HepG2 (cell line): ENCODE measurements around the gene PPP1R9A. TPM values are rescaled to one million over a fixed set of nuclear protein-coding genes. Genes with fewer than 3 reads are reported as not detected.

ENCODE experiments used
- AKNA ChIP-seq: sonication (generic); formaldehyde crosslinking; IDR thresholded peaks from 2 replicates; pipeline ENCODE4 v1.4.0; 2020; ENCODE audit warnings: missing genetic modification reagents, borderline replicate concordance
- HOXA7 ChIP-seq: sonication (generic); formaldehyde crosslinking; IDR thresholded peaks from 2 replicates; pipeline ENCODE4 v1.8.1; 2022; ENCODE audit warnings: mild to moderate bottlenecking, missing genetic modification reagents, moderate library complexity
- KDM3A ChIP-seq: IDR thresholded peaks from 2 replicates; pipeline ENCODE4 v1.6.1; 2018; ENCODE audit warnings: low read depth, missing compliant biosample characterization
- KLF16 ChIP-seq, 2 experiments: sonication (generic) in 1 of 2; formaldehyde crosslinking in 1 of 2; IDR thresholded peaks; 2 replicates each; pipeline versions ENCODE4 v1.6.1 to v1.8.0; 2016 to 2023; ENCODE audit warnings: missing genetic modification reagents in 2 of 2, missing compliant biosample characterization in 1 of 2
- MTA3 ChIP-seq: sonication (generic); formaldehyde crosslinking; IDR thresholded peaks from 2 replicates; pipeline ENCODE4 v1.4.0; 2020; ENCODE audit warnings: missing genetic modification reagents
- NRL ChIP-seq: sonication (generic); formaldehyde crosslinking; IDR thresholded peaks from 2 replicates; pipeline ENCODE4 v1.5.0; 2020; ENCODE audit warnings: missing genetic modification reagents, mild to moderate bottlenecking, moderate library complexity, borderline replicate concordance
- PHF5A ChIP-seq: IDR thresholded peaks from one replicate; pipeline ENCODE4 v1.6.1; 2018; ENCODE audit warnings: low read depth, missing genetic modification reagents; ENCODE audit not compliant: unreplicated experiment
- TAF15 ChIP-seq: fragments of 200-400 bp; formaldehyde crosslinking; IDR thresholded peaks from one replicate; pipeline ENCODE4 v1.6.1; 2018; ENCODE audit warnings: mild to moderate bottlenecking, low read depth, low read length; ENCODE audit not compliant: poor library complexity, severe bottlenecking
- TCF7 ChIP-seq: sonication (generic); IDR thresholded peaks from 2 replicates; pipeline ENCODE4 v1.6.1; 2016; ENCODE audit warnings: antibody characterized with exemption, low read depth
- TFDP2 ChIP-seq: sonication (generic); formaldehyde crosslinking; IDR thresholded peaks from 2 replicates; pipeline ENCODE4 v1.4.0; 2020; ENCODE audit warnings: missing genetic modification reagents
- U2AF2 ChIP-seq: fragments of 200-400 bp; formaldehyde crosslinking; IDR thresholded peaks from 2 replicates; pipeline ENCODE4 v1.6.1; 2017; ENCODE audit warnings: low read depth, mild to moderate bottlenecking, low read length
- YEATS2 ChIP-seq: sonication (generic); formaldehyde crosslinking; IDR thresholded peaks from 2 replicates; pipeline ENCODE4 v1.4.0; 2020; ENCODE audit warnings: missing genetic modification reagents, borderline replicate concordance
- ZFP82 ChIP-seq: sonication (generic); formaldehyde crosslinking; IDR thresholded peaks from 2 replicates; pipeline ENCODE4 v1.5.1; 2020; ENCODE audit warnings: mild to moderate bottlenecking, missing genetic modification reagents, borderline replicate concordance
- ZNF33A ChIP-seq: sonication (generic); formaldehyde crosslinking; IDR thresholded peaks from 2 replicates; pipeline ENCODE4 v1.5.1; 2020; ENCODE audit warnings: missing genetic modification reagents, mild to moderate bottlenecking, moderate library complexity, borderline replicate concordance
- ZNF563 ChIP-seq: sonication (generic); formaldehyde crosslinking; IDR thresholded peaks from 2 replicates; pipeline ENCODE4 v1.8.0; 2022; ENCODE audit warnings: mild to moderate bottlenecking, moderate library complexity, missing genetic modification reagents
- ZNF574 ChIP-seq: sonication (generic); formaldehyde crosslinking; IDR thresholded peaks from 2 replicates; pipeline ENCODE4 v1.4.0; 2020; ENCODE audit warnings: missing genetic modification reagents
- ZNF614 ChIP-seq: IDR thresholded peaks from 2 replicates; pipeline ENCODE4 v1.6.1; 2018; ENCODE audit warnings: missing biosample characterization, missing genetic modification reagents, inconsistent platforms, borderline replicate concordance
- ZNF639 ChIP-seq: conservative IDR thresholded peaks from 2 replicates; pipeline ENCODE4 v1.6.1; 2018; ENCODE audit warnings: missing genetic modification reagents
- ZNF724P ChIP-seq: sonication (generic); formaldehyde crosslinking; IDR thresholded peaks from 2 replicates; pipeline ENCODE4 v1.8.0; 2022; ENCODE audit warnings: missing genetic modification reagents, borderline replicate concordance
- ZSCAN31 ChIP-seq: sonication (generic); formaldehyde crosslinking; IDR thresholded peaks from 2 replicates; pipeline ENCODE4 v1.5.0; 2020; ENCODE audit warnings: low read depth, mild to moderate bottlenecking, missing genetic modification reagents
- polyA plus RNA-seq, 8 experiments: library from polyadenylated mRNA; depleted of rRNA in 3 of 8; stranded (reverse) in 7 of 8; unstranded in 1 of 8; fragments of >200 nt; fragmentation: Illumina TruSeq in 4 of 8; extraction: Trizol in 4 of 8; gene quantifications; 2 replicates each; pipeline versions ENCODE4 v1.2.1 to v1.2.3, GENCODE V29; 2011 to 2016; ENCODE audit warnings: low read depth in 4 of 8, missing spikeins in 1 of 8, mixed read lengths in 1 of 8; ENCODE audit not compliant: insufficient read depth in 1 of 8
- total RNA-seq, 5 experiments: library from RNA; depleted of rRNA; stranded (reverse); fragments of >200 nt; fragmentation: Illumina TruSeq; extraction: Trizol; gene quantifications; 2 replicates each; pipeline ENCODE4 v1.2.3, GENCODE V29; 2016; ENCODE audit warnings: low read depth in 1 of 5

PPP1R9A gene
- total and polyA plus RNA-seq, 2 of the 13 experiments (the other 11 are each of a cell fraction or from before 2014, with no cell fraction given): 11.4 to 31.9 TPM

GRCh38 chr7:95026018-95026417 is 118.6 kb downstream of the PPP1R9A start (continued):
- TF ChIP-seq MTA3 (CRISPR knock-in tag) (no peak), PHF5A (CRISPR knock-in tag) (no peak), AKNA (CRISPR knock-in tag) (no peak), TAF15 (no peak), U2AF2 (no peak), ZNF639 (CRISPR knock-in tag) (no peak), YEATS2 (CRISPR knock-in tag) (no peak; the same call in 1 of the 2 replicates), ZNF563 (CRISPR knock-in tag) (no peak), ZNF33A (no peak), TFDP2 (CRISPR knock-in tag) (no peak), ZFP82 (CRISPR knock-in tag) (no peak), ZNF614 (CRISPR knock-in tag) (no peak), ZNF574 (CRISPR knock-in tag) (no peak), ZNF724P (CRISPR knock-in tag) (no peak), NRL (CRISPR knock-in tag) (no peak), HOXA7 (no peak), TCF7 (peak; percentile 89), ZSCAN31 (CRISPR knock-in tag) (no peak), KDM3A (CRISPR knock-in tag) (no peak), KLF16 (CRISPR knock-in tag; IDR thresholded peaks at IDR 0.05) (peak in 1 of 2 experiments; percentile 60; a peak in 1 of 4 replicates)
